H9 (cell line): ENCODE results near the gene AFDN. TPM values are rescaled to one million over a fixed set of nuclear protein-coding genes. Genes with fewer than 3 reads are reported as not detected.

Experiments used
- DNase-seq: peaks from one replicate; pipeline ENCODE4 v3.0.0-alpha.2; 2017
- H2AFZ ChIP-seq: one replicate; pipeline ENCODE4 v1.6.1; 2013; ENCODE audit warnings: mild to moderate bottlenecking, low read length, control low read depth, moderate library complexity
- H2AK5ac ChIP-seq: 2 replicates; pipeline ENCODE4 v1.6.1; 2013; ENCODE audit warnings: low read length, control low read depth, mixed read lengths; ENCODE audit not compliant: insufficient read length
- H2BK120ac ChIP-seq: one replicate; pipeline ENCODE4 v1.6.1; 2013; ENCODE audit warnings: low read depth, mild to moderate bottlenecking, low read length, control low read depth, inconsistent platforms; ENCODE audit not compliant: poor library complexity, severe bottlenecking
- H2BK12ac ChIP-seq: 2 replicates; pipeline ENCODE4 v1.6.1; 2013; ENCODE audit warnings: low read length, control low read depth, mixed read lengths, low read depth; ENCODE audit not compliant: insufficient read length
- H2BK15ac ChIP-seq: 2 replicates; pipeline ENCODE4 v1.6.1; 2013; ENCODE audit warnings: low read depth, low read length, control low read depth
- H2BK20ac ChIP-seq: one replicate; pipeline ENCODE4 v1.6.1; 2013; ENCODE audit warnings: low read depth, mild to moderate bottlenecking, low read length, control low read depth, inconsistent platforms; ENCODE audit not compliant: poor library complexity, severe bottlenecking
- H2BK5ac ChIP-seq: 2 replicates; pipeline ENCODE4 v1.6.1; 2013; ENCODE audit warnings: low read length, control low read depth, mixed read lengths; ENCODE audit not compliant: insufficient read length
- H3K14ac ChIP-seq: 2 replicates; pipeline ENCODE4 v1.6.1; 2013; ENCODE audit warnings: low read length, control low read depth; ENCODE audit not compliant: insufficient read depth
- H3K18ac ChIP-seq: 2 replicates; pipeline ENCODE4 v1.6.1; 2013; ENCODE audit warnings: low read depth, mild to moderate bottlenecking, mixed read lengths, low read length, control low read depth; ENCODE audit not compliant: insufficient read length
- H3K23ac ChIP-seq: 2 replicates; pipeline ENCODE4 v1.6.1; 2013; ENCODE audit warnings: low read length, control low read depth, mixed read lengths, low read depth; ENCODE audit not compliant: insufficient read length
- H3K23me2 ChIP-seq: 2 replicates; pipeline ENCODE4 v1.6.1; 2013; ENCODE audit warnings: low read depth, mild to moderate bottlenecking, mixed read lengths, low read length, control low read depth; ENCODE audit not compliant: insufficient read length, poor library complexity, severe bottlenecking
- H3K27ac ChIP-seq: 2 replicates; pipeline ENCODE4 v1.5.1; 2013; ENCODE audit warnings: low read length, control low read depth, mixed read lengths, low read depth; ENCODE audit not compliant: insufficient read length
- H3K27me3 ChIP-seq: 2 replicates; pipeline ENCODE4 v1.6.1; 2013; ENCODE audit warnings: low read length, control low read depth, inconsistent platforms; ENCODE audit not compliant: insufficient read depth
- H3K4ac ChIP-seq: 2 replicates; pipeline ENCODE4 v1.6.1; 2013; ENCODE audit warnings: low read depth, mild to moderate bottlenecking, control low read depth, inconsistent platforms, low read length, moderate library complexity
- H3K4me1 ChIP-seq: 2 replicates; pipeline ENCODE4 v1.6.1; 2013; ENCODE audit warnings: low read length, control low read depth, inconsistent platforms; ENCODE audit not compliant: insufficient read depth
- H3K4me2 ChIP-seq: 2 replicates; pipeline ENCODE4 v1.6.1; 2013; ENCODE audit warnings: low read length, control low read depth, mixed read lengths; ENCODE audit not compliant: insufficient read length, insufficient read depth
- H3K56ac ChIP-seq: 2 replicates; pipeline ENCODE4 v1.6.1; 2013; ENCODE audit warnings: low read depth, mild to moderate bottlenecking, mixed read lengths, low read length, control low read depth; ENCODE audit not compliant: insufficient read length
- H3K79me1 ChIP-seq: 2 replicates; pipeline ENCODE4 v1.6.1; 2013; ENCODE audit warnings: low read depth, mild to moderate bottlenecking, moderate library complexity, low read length, control low read depth, inconsistent platforms; ENCODE audit not compliant: insufficient read depth, poor library complexity, severe bottlenecking
- H3K79me2 ChIP-seq: 2 replicates; pipeline ENCODE4 v1.6.1; 2013; ENCODE audit warnings: low read length, control low read depth, inconsistent platforms; ENCODE audit not compliant: insufficient read depth
- H3K9ac ChIP-seq: 2 replicates; pipeline ENCODE4 v1.6.1; 2013; ENCODE audit warnings: low read length, control low read depth, mixed read lengths; ENCODE audit not compliant: insufficient read length; ENCODE audit errors: extremely low read depth
- H3K9me3 ChIP-seq: one replicate; pipeline ENCODE4 v1.6.1; 2013; ENCODE audit warnings: low read depth, low read length, inconsistent platforms; ENCODE audit not compliant: control insufficient read depth
- H3T11ph ChIP-seq: one replicate; pipeline ENCODE4 v1.6.1; 2013; ENCODE audit warnings: mild to moderate bottlenecking, low read length, control low read depth, inconsistent platforms
- H4K20me1 ChIP-seq: one replicate; pipeline ENCODE4 v1.6.1; 2013; ENCODE audit not compliant: control insufficient read depth, insufficient read length, insufficient read depth
- H4K5ac ChIP-seq: 2 replicates; pipeline ENCODE4 v1.6.1; 2013; ENCODE audit warnings: low read depth, mild to moderate bottlenecking, mixed read lengths, low read length, control low read depth; ENCODE audit not compliant: insufficient read length
- H4K8ac ChIP-seq: replicated peaks from 2 replicates; pipeline ENCODE4 v1.6.1; 2013; ENCODE audit warnings: low read length, control low read depth, mixed read lengths, low read depth; ENCODE audit not compliant: insufficient read length
- H4K91ac ChIP-seq: 2 replicates; pipeline ENCODE4 v1.6.1; 2013; ENCODE audit warnings: low read depth, mild to moderate bottlenecking, moderate library complexity, mixed read lengths, low read length, control low read depth; ENCODE audit not compliant: insufficient read length
- H3K27ac Mint-ChIP-seq, 3 experiments: 2 replicates in 2 of 3; 3 replicates in 1 of 3; pipeline ENCODE4 v1.8.0; 2020 to 2021; ENCODE audit warnings: mixed read lengths in 3 of 3, mild to moderate bottlenecking in 1 of 3, moderate library complexity in 1 of 3
- H3K27me3 Mint-ChIP-seq: 2 replicates; pipeline ENCODE4 v1.8.0; 2021; ENCODE audit warnings: low read depth, mild to moderate bottlenecking, moderate library complexity, mixed read lengths
- H3K36me3 Mint-ChIP-seq, 3 experiments: 2 replicates in 2 of 3; 3 replicates in 1 of 3; pipeline ENCODE4 v1.8.0; 2020 to 2021; ENCODE audit warnings: low read depth in 3 of 3, mixed read lengths in 3 of 3; ENCODE audit not compliant: insufficient read depth in 1 of 3
- H3K4me1 Mint-ChIP-seq, 2 experiments: 2 replicates each; pipeline ENCODE4 v1.8.0; 2020; ENCODE audit warnings: mixed read lengths in 2 of 2
- H3K4me3 Mint-ChIP-seq, 2 experiments: 2 replicates in 1 of 2; 3 replicates in 1 of 2; pipeline ENCODE4 v1.8.0; 2020 to 2021; ENCODE audit warnings: mild to moderate bottlenecking in 2 of 2, mixed read lengths in 2 of 2, moderate library complexity in 1 of 2
- H3K9me3 Mint-ChIP-seq, 2 experiments: 2 replicates in 1 of 2; 3 replicates in 1 of 2; pipeline ENCODE4 v1.8.0; 2020; ENCODE audit warnings: mild to moderate bottlenecking in 2 of 2, mixed read lengths in 2 of 2, moderate library complexity in 1 of 2
- CTCF ChIP-seq: fragments of 200-600 bp; sonication (generic); conservative IDR thresholded peaks from 3 replicates; pipeline ENCODE4 v1.8.0; 2021; ENCODE audit warnings: antibody characterized with exemption, mild to moderate bottlenecking
- WGBS: extraction: QIAGEN DNeasy Blood & Tissue Kit; methylation state at CpG from one replicate; pipeline ENCODE4 v1.1.7; 2013; ENCODE audit warnings: missing lambda C conversion rate, low lambda C conversion rate, mixed read lengths; ENCODE audit not compliant: insufficient read length; ENCODE audit errors: extremely low coverage; 5-methylcytosine and 5-hydroxymethylcytosine counted together
- total RNA-seq: library from RNA; stranded (reverse); gene quantifications from 2 replicates; pipeline ENCODE4 v1.2.1, GENCODE V29; 2021

Gene AFDN
- total RNA-seq, 1 experiment from 2014 or later = 157 TPM

- no peak overlapping the region for H2BK20ac ChIP-seq
- H4K91ac ChIP-seq = no peak overlapping the region
- H3K9me3 Mint-ChIP-seq = no peaks in the 10 kb centered on the region; a peak in 1 of 5 replicates
- peaks cover 0 to 12% (median 8%) of the 10 kb centered on the region in 3 experiments; a peak in 3 of 7 replicates for H3K36me3 Mint-ChIP-seq
- peaks cover 6% of the 10 kb centered on the region; the same call in 1 of the 2 replicates for H3K27me3 Mint-ChIP-seq
- H3K23me2 ChIP-seq = peaks cover 12% of the 10 kb centered on the region
- no peaks in the 10 kb centered on the region for H3K9me3 ChIP-seq
- no peaks in the 10 kb centered on the region for H3K27me3 ChIP-seq
- H3K4me1 Mint-ChIP-seq = peaks cover 28 to 29% of the 10 kb centered on the region in 2 experiments
- H3K79me2 ChIP-seq = peaks cover 8% of the 10 kb centered on the region; the same call in 1 of the 2 replicates
- no peak overlapping the region for H3K23ac ChIP-seq
- no peak overlapping the region for H3K14ac ChIP-seq
- no peak for TF ChIP-seq CTCF
- H3K27ac Mint-ChIP-seq = no peak overlapping the region
- H2AFZ ChIP-seq = no peak overlapping the region
- H3T11ph ChIP-seq = no peak overlapping the region
- H2BK15ac ChIP-seq = no peak overlapping the region
- H3K4me3 Mint-ChIP-seq = peak overlapping the region; percentile 89 to 99
- no peak overlapping the region for H3K9ac ChIP-seq
- H3K4me1 ChIP-seq = peaks cover under 1% of the 10 kb centered on the region; the same call in 1 of the 2 replicates
- H4K8ac ChIP-seq = no peak overlapping the region
- H2BK12ac ChIP-seq = no peak overlapping the region
- H3K18ac ChIP-seq = no peak overlapping the region
- H3K4me2 ChIP-seq = peak overlapping the region; percentile 70
- H4K5ac ChIP-seq = no peak overlapping the region
- H3K79me1 ChIP-seq = no peaks in the 10 kb centered on the region
- no peak for DNase-seq
- WGBS = no CpG with 5 or more reads among the region's 19 CpGs
- no peak overlapping the region for H2BK5ac ChIP-seq
- H3K4ac ChIP-seq = no peak overlapping the region
- H4K20me1 ChIP-seq = no peaks in the 10 kb centered on the region
- H2BK120ac ChIP-seq = no peak overlapping the region
- H3K56ac ChIP-seq = no peak overlapping the region
- H3K27ac ChIP-seq = no peak overlapping the region
- no peak overlapping the region for H2AK5ac ChIP-seq
Observed at GRCh38 chr6:167824591-167825331, 1.9 kb upstream of the AFDN start.
